PFSK-1 (cell line): ENCODE data around the gene ZNF385C.

Experiments used
- FOXP2 ChIP-seq: optimal IDR thresholded peaks from 2 replicates; pipeline ENCODE3; 2011; ENCODE audit warnings: borderline replicate concordance, control low read depth, inconsistent platforms; ENCODE audit not compliant: insufficient read depth; ENCODE audit errors: extremely low read length, extremely low read depth
- POLR2AphosphoS5 ChIP-seq: IDR thresholded peaks from 2 replicates; pipeline ENCODE4 v1.6.1; 2012; ENCODE audit warnings: low read depth, mild to moderate bottlenecking, control low read depth, low read length, moderate library complexity
- REST ChIP-seq, 2 experiments: IDR thresholded peaks; 2 replicates each; pipeline versions ENCODE4 v1.6.1 to v1.8.0; 2011 to 2012; ENCODE audit warnings: low read depth in 2 of 2, low read length in 2 of 2, control low read depth in 1 of 2, inconsistent platforms in 1 of 2, mild to moderate bottlenecking in 1 of 2, moderate library complexity in 1 of 2; ENCODE audit not compliant: insufficient read depth in 1 of 2
- SIN3A ChIP-seq: IDR thresholded peaks from 2 replicates; pipeline ENCODE4 v1.6.1; 2012; ENCODE audit warnings: mild to moderate bottlenecking, low read length, moderate library complexity, borderline replicate concordance; ENCODE audit not compliant: insufficient read depth
- TAF1 ChIP-seq: IDR thresholded peaks from 2 replicates; pipeline ENCODE4 v1.6.1; 2012; ENCODE audit warnings: low read length, control low read depth, borderline replicate concordance; ENCODE audit not compliant: insufficient read depth

ZNF385C gene

GRCh38 chr17:42081516-42082129, 16.6 kb downstream of the ZNF385C start:
- no peak for TF ChIP-seq TAF1
- no peak for TF ChIP-seq FOXP2
- no peak for TF ChIP-seq REST (IDR thresholded peaks at IDR 0.05; ENCODE audit: insufficient read depth in 1 of 2, low read depth in 2 of 2, low read length in 2 of 2)
- no peak for TF ChIP-seq SIN3A
- TF ChIP-seq POLR2AphosphoS5 = no peak

- TF ChIP-seq TAF1 (no peak), POLR2AphosphoS5 (no peak), REST (IDR thresholded peaks at IDR 0.05; ENCODE audit: insufficient read depth in 1 of 2, low read depth in 2 of 2, low read length in 2 of 2) (no peak), FOXP2 (no peak), SIN3A (no peak)
Measured at GRCh38 chr17:42079541-42079940, 18.7 kb downstream of the ZNF385C start.

GRCh38 chr17:42078396-42079043, 19.8 kb downstream of the ZNF385C start:
- TF ChIP-seq SIN3A (no peak), REST (IDR thresholded peaks at IDR 0.05; ENCODE audit: insufficient read depth in 1 of 2, low read depth in 2 of 2, low read length in 2 of 2) (no peak), TAF1 (no peak), FOXP2 (no peak), POLR2AphosphoS5 (no peak)

- TF ChIP-seq FOXP2 (no peak), TAF1 (no peak), POLR2AphosphoS5 (no peak), SIN3A (no peak)
Measured at GRCh38 chr17:42077755-42078154, 20.5 kb downstream of the ZNF385C start.

- TF ChIP-seq FOXP2 (no peak), POLR2AphosphoS5 (no peak), TAF1 (no peak), SIN3A (no peak), REST (IDR thresholded peaks at IDR 0.05; ENCODE audit: insufficient read depth in 1 of 2, low read depth in 2 of 2, low read length in 2 of 2) (no peak)
Measured at GRCh38 chr17:42076797-42077559, 21.3 kb downstream of the ZNF385C start.
